ENCODE measurements around the gene MAS1L. TPM values are rescaled to one million over a fixed set of nuclear protein-coding genes. Genes with fewer than 3 reads are reported as not detected.

Gene MAS1L
- polyA plus RNA-seq, 1 donor from 2014 or later: not detected

DNA sequence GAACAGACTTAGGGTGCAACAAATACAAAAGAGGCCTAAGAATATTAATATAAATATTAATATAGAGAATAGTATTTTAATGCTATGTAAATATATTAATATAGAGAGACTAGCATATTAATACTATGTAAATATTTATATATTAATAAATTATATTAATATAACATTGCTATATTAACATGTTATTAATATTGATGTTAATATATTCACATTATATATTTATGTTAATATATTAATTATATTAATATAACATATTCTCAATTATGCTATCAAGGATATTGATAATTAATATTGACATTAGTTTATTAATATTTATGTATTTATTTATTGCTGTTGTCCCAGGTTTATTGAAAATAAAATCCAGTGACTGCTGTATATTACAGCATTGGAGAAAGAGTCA, 1.1 kb upstream of the MAS1L start:
- Histone ChIP-seq H4K20me1 (ENCODE audit: insufficient read depth) (no peaks in the 10 kb centered on the region), H3K27me3 (ENCODE audit: insufficient read depth, low read depth, low read length) (no peaks in the 10 kb centered on the region), H3K36me3 (ENCODE audit: insufficient read depth, low read length) (no peaks in the 10 kb centered on the region), H3K4me3 (ENCODE audit: low read length) (no peak overlapping the region), H3K9me3 (ENCODE audit: low read length) (no peaks in the 10 kb centered on the region), H3K4me2 (ENCODE audit: low read length) (no peak overlapping the region), H3K27ac (ENCODE audit: low read length) (no peak overlapping the region), H3K9me2 (ENCODE audit: insufficient read depth, low read length) (no peaks in the 10 kb centered on the region), H3K79me2 (replicated peaks; ENCODE audit: insufficient read depth, low read length) (no peaks in the 10 kb centered on the region), H3K9ac (ENCODE audit: low read length) (no peak overlapping the region), H2AFZ (ENCODE audit: low read depth, low read length) (no peak overlapping the region), H3F3A (ENCODE audit: insufficient read depth, low read length, poor library complexity, severe bottlenecking) (no peaks in the 10 kb centered on the region)
- TF ChIP-seq TAF1 (IDR thresholded peaks at IDR 0.05; ENCODE audit: low read depth): no peak

DNA sequence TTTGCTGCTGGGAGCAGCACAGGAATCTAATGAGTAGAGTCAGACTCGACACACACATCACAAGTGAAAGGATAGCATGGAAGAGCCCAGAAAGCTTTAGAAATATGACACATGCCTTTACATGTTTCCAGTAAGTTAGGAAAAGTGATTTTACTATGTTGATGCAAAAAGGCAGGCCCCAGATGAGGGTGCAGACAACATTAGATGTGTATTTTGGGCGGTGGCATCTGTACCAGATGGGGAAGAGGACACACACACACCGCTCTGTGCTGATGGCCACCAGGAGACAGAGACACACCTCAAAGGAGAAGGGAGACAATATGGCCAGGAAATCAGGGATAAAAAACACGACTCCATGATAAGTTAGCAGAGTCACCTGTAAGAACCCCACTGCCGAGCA, 625 bp downstream of the MAS1L start:
- no peak overlapping the region for H3K4me2 ChIP-seq (ENCODE audit: low read length)

DNA sequence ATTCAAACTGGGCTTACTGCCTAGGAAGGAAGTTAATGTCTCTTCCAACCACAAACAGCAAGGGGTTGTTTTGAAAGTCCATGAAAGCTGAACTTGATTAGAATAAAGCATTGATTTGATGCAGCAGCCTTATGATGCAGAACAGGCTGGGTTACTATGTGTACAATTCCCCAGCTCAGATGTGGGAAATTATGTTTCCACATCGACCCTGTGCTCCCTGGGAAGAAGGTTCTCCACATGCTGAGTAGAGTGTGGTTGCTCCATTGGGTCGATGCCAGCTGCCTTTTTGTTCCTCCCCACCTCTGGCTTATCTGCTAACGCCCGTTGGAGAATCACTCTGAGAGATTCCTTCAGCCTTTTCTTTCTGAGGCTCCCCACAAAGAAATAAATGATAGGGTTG, 1.2 kb downstream of the MAS1L start:
- Histone ChIP-seq H3K4me2 (ENCODE audit: low read length) (no peak overlapping the region), H3K27ac (ENCODE audit: low read length) (no peak overlapping the region), H3K79me2 (replicated peaks; ENCODE audit: insufficient read depth, low read length) (no peaks in the 10 kb centered on the region), H3K36me3 (ENCODE audit: insufficient read depth, low read length) (no peaks in the 10 kb centered on the region), H2AFZ (ENCODE audit: low read depth, low read length) (no peak overlapping the region), H3K9me2 (ENCODE audit: insufficient read depth, low read length) (no peaks in the 10 kb centered on the region), H3K27me3 (ENCODE audit: insufficient read depth, low read depth, low read length) (no peaks in the 10 kb centered on the region), H3F3A (ENCODE audit: insufficient read depth, low read length, poor library complexity, severe bottlenecking) (no peaks in the 10 kb centered on the region), H4K20me1 (ENCODE audit: insufficient read depth) (no peaks in the 10 kb centered on the region), H3K9me3 (ENCODE audit: low read length) (no peaks in the 10 kb centered on the region), H3K9ac (ENCODE audit: low read length) (no peak overlapping the region), H3K4me3 (ENCODE audit: low read length) (no peak overlapping the region)
- TF ChIP-seq EZH2 (IDR thresholded peaks at IDR 0.05; ENCODE audit: borderline replicate concordance, insufficient read depth, low read length, poor library complexity, severe bottlenecking) (no peak), POLR2AphosphoS5 (IDR thresholded peaks at IDR 0.05) (no peak), RAD21 (conservative IDR thresholded peaks at IDR 0.05) (no peak), MXI1 (conservative IDR thresholded peaks at IDR 0.05; ENCODE audit: poor library complexity, severe bottlenecking) (no peak), EP300 (conservative IDR thresholded peaks at IDR 0.05; ENCODE audit: poor library complexity, severe bottlenecking) (no peak)
- TF ChIP-seq, protein P1, sequence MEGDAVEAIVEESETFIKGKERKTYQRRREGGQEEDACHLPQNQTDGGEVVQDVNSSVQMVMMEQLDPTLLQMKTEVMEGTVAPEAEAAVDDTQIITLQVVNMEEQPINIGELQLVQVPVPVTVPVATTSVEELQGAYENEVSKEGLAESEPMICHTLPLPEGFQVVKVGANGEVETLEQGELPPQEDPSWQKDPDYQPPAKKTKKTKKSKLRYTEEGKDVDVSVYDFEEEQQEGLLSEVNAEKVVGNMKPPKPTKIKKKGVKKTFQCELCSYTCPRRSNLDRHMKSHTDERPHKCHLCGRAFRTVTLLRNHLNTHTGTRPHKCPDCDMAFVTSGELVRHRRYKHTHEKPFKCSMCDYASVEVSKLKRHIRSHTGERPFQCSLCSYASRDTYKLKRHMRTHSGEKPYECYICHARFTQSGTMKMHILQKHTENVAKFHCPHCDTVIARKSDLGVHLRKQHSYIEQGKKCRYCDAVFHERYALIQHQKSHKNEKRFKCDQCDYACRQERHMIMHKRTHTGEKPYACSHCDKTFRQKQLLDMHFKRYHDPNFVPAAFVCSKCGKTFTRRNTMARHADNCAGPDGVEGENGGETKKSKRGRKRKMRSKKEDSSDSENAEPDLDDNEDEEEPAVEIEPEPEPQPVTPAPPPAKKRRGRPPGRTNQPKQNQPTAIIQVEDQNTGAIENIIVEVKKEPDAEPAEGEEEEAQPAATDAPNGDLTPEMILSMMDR (IDR thresholded peaks at IDR 0.05; ENCODE audit: poor library complexity, severe bottlenecking): no peak

More for the DNA sequence above, 625 bp downstream of the MAS1L start:
- no peak overlapping the region for H2AFZ ChIP-seq (ENCODE audit: low read depth, low read length)
- no peaks in the 10 kb centered on the region for H3K36me3 ChIP-seq (ENCODE audit: insufficient read depth, low read length)
- no peaks in the 10 kb centered on the region for H3K9me2 ChIP-seq (ENCODE audit: insufficient read depth, low read length)
- H3K79me2 ChIP-seq (replicated peaks; ENCODE audit: insufficient read depth, low read length): no peaks in the 10 kb centered on the region
- no peaks in the 10 kb centered on the region for H3K9me3 ChIP-seq (ENCODE audit: low read length)
- TF ChIP-seq EZH2 (IDR thresholded peaks at IDR 0.05; ENCODE audit: borderline replicate concordance, insufficient read depth, low read length, poor library complexity, severe bottlenecking): no peak
- TF ChIP-seq, protein P1 (IDR thresholded peaks at IDR 0.05; ENCODE audit: poor library complexity, severe bottlenecking): no peak
- no peak for TF ChIP-seq TAF1 (IDR thresholded peaks at IDR 0.05; ENCODE audit: low read depth)
- no peak for TF ChIP-seq POLR2AphosphoS5 (IDR thresholded peaks at IDR 0.05)
- TF ChIP-seq RAD21 (conservative IDR thresholded peaks at IDR 0.05): no peak
- no peak for TF ChIP-seq MXI1 (conservative IDR thresholded peaks at IDR 0.05; ENCODE audit: poor library complexity, severe bottlenecking)
- TF ChIP-seq, protein P2, sequence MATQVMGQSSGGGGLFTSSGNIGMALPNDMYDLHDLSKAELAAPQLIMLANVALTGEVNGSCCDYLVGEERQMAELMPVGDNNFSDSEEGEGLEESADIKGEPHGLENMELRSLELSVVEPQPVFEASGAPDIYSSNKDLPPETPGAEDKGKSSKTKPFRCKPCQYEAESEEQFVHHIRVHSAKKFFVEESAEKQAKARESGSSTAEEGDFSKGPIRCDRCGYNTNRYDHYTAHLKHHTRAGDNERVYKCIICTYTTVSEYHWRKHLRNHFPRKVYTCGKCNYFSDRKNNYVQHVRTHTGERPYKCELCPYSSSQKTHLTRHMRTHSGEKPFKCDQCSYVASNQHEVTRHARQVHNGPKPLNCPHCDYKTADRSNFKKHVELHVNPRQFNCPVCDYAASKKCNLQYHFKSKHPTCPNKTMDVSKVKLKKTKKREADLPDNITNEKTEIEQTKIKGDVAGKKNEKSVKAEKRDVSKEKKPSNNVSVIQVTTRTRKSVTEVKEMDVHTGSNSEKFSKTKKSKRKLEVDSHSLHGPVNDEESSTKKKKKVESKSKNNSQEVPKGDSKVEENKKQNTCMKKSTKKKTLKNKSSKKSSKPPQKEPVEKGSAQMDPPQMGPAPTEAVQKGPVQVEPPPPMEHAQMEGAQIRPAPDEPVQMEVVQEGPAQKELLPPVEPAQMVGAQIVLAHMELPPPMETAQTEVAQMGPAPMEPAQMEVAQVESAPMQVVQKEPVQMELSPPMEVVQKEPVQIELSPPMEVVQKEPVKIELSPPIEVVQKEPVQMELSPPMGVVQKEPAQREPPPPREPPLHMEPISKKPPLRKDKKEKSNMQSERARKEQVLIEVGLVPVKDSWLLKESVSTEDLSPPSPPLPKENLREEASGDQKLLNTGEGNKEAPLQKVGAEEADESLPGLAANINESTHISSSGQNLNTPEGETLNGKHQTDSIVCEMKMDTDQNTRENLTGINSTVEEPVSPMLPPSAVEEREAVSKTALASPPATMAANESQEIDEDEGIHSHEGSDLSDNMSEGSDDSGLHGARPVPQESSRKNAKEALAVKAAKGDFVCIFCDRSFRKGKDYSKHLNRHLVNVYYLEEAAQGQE (IDR thresholded peaks at IDR 0.05; ENCODE audit: borderline replicate concordance): no peak
- TF ChIP-seq EP300 (conservative IDR thresholded peaks at IDR 0.05; ENCODE audit: poor library complexity, severe bottlenecking): no peak
- no peak for TF ChIP-seq SMC3 (conservative IDR thresholded peaks at IDR 0.05; ENCODE audit: poor library complexity)
- no peaks in the 10 kb centered on the region for H3F3A ChIP-seq (ENCODE audit: insufficient read depth, low read length, poor library complexity, severe bottlenecking)
- no peak overlapping the region for H3K9ac ChIP-seq (ENCODE audit: low read length)
- no peaks in the 10 kb centered on the region for H3K27me3 ChIP-seq (ENCODE audit: insufficient read depth, low read depth, low read length)
- H4K20me1 ChIP-seq (ENCODE audit: insufficient read depth): no peaks in the 10 kb centered on the region
- H3K27ac ChIP-seq (ENCODE audit: low read length): no peak overlapping the region
- no peak overlapping the region for H3K4me3 ChIP-seq (ENCODE audit: low read length)

All from neural cell (in vitro differentiated cells).